ENCODE data around the gene ACER3. TPM values are rescaled to one million over a fixed set of nuclear protein-coding genes. Genes with fewer than 3 reads are reported as not detected.

Gene ACER3
- total RNA-seq, 3 donors from 2014 or later, result 32.3 to 45.7 (median 39.2) TPM

- Histone ChIP-seq H3K4me3 (no peak overlapping the region), H3K4me1 (ENCODE audit: low read depth) (peaks cover 2% of the 10 kb centered on the region), H3K36me3 (ENCODE audit: low read depth) (no peaks in the 10 kb centered on the region), H3K9me3 (no peaks in the 10 kb centered on the region)
- no peak for TF ChIP-seq CTCF (IDR thresholded peaks at IDR 0.05)
- DNase-seq (peak in 1 of 3 donors; percentile 35), ATAC-seq (no peak)
- intact Hi-C loops (cut with DNase I, micrococcal nuclease), result no loop called here
Measured at GRCh38 chr11:76830639-76831327, 29.9 kb upstream of the ACER3 start.

GRCh38 chr11:76831686-76832310 is 28.9 kb upstream of the ACER3 start:
- intact Hi-C loops (cut with DNase I, micrococcal nuclease), result no loop called here
- Histone ChIP-seq H3K36me3 (ENCODE audit: low read depth) (no peaks in the 10 kb centered on the region), H3K4me1 (ENCODE audit: low read depth) (peaks cover 12% of the 10 kb centered on the region), H3K4me3 (no peak overlapping the region), H3K9me3 (no peaks in the 10 kb centered on the region)
- DNase-seq (no peak), ATAC-seq (no peak)
- TF ChIP-seq CTCF (IDR thresholded peaks at IDR 0.05), result no peak

DNA sequence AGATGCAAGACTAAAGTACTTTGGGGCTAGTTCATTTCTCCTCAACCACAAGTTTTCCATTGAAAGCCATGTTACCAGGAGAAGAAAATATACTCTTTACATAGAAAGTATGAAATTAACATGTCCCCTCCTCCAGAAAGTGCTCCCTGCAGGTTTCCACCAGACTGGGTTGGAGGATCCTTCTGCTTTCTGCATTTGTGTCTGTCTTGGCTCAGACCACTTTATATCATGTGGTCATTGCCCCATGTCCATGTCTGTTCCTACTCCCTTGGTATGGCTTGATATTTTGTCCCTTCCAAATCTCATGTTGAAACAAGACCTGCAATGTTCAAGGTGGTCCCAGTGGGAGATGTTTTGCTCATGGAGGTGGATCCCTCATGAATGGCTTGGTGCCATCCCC is 28.4 kb upstream of the ACER3 start:
- no peak for DNase-seq
- TF ChIP-seq CTCF (IDR thresholded peaks at IDR 0.05), result no peak
- ATAC-seq, result no peak
- Histone ChIP-seq H3K36me3 (ENCODE audit: low read depth) (no peaks in the 10 kb centered on the region), H3K9me3 (no peaks in the 10 kb centered on the region), H3K4me1 (ENCODE audit: low read depth) (peaks cover 17% of the 10 kb centered on the region), H3K4me3 (no peak overlapping the region)
- intact Hi-C loops (cut with DNase I, micrococcal nuclease), result no loop called here

DNA sequence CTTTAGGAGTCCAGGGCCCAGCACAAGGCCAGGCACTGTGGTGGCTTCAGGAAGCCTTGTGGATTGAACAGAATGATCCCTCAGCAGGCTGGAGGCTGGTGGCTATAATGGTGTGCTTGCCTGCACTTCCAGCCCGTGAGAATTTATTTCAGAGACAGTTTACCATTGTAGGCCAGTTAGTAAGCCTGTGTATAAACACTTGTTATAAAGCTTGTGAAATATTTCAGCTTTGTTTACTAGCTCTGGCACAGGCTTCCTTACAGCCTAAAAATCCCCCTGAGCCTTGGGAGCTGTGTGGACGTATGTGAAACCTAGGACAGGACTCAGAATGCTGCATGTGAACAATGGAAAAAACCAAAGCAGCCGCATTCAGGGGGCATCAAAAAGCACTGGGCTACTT is 26.6 kb upstream of the ACER3 start:
- DNase-seq, result no peak
- intact Hi-C loops (cut with DNase I, micrococcal nuclease), result no loop called here
- ATAC-seq, result no peak
- Histone ChIP-seq H3K9me3 (no peaks in the 10 kb centered on the region), H3K4me3 (no peak overlapping the region), H3K36me3 (ENCODE audit: low read depth) (no peaks in the 10 kb centered on the region), H3K4me1 (ENCODE audit: low read depth) (peaks cover 30% of the 10 kb centered on the region)
- TF ChIP-seq CTCF (IDR thresholded peaks at IDR 0.05), result no peak

DNA sequence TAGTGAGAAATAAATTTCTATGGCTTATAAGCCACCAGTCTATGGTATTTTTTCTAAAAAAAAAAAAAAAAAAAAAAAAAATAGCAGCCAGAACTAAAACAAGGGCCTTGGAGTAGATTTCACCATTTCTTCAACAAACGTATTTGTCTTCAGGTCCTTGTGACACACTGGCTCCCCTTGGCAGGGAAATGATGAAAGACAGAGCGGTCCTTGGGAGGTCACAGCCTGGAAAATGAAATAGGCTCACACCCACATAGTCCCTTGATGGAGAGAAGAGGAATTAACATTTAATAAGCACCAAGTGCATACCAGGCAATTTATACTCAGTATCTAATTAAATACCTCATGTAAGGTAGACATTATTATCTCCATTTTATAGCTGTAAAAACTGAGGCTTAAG is 25.7 kb upstream of the ACER3 start:
- TF ChIP-seq CTCF (IDR thresholded peaks at IDR 0.05), result no peak
- peaks cover 34% of the 10 kb centered on the region for H3K4me1 ChIP-seq (ENCODE audit: low read depth)

More for the DNA sequence above, 25.7 kb upstream of the ACER3 start:
- no peaks in the 10 kb centered on the region for H3K36me3 ChIP-seq (ENCODE audit: low read depth)
- DNase-seq (no peak), ATAC-seq (no peak)
- intact Hi-C loops (cut with DNase I, micrococcal nuclease), result no loop called here
- H3K4me3 ChIP-seq, result no peak overlapping the region
- no peaks in the 10 kb centered on the region for H3K9me3 ChIP-seq
